ENCODE measurements around the gene C1orf226. TPM values are rescaled to one million over a fixed set of nuclear protein-coding genes. Genes with fewer than 3 reads are reported as not detected.
"Not testable (repeated sequence)": the region's sequence is repeated elsewhere in the genome, so short reads cannot be mapped to it uniquely, and the experiment has no call there.

Gene C1orf226
- total RNA-seq, 1 donor from 2014 or later = 2.7 TPM

DNA sequence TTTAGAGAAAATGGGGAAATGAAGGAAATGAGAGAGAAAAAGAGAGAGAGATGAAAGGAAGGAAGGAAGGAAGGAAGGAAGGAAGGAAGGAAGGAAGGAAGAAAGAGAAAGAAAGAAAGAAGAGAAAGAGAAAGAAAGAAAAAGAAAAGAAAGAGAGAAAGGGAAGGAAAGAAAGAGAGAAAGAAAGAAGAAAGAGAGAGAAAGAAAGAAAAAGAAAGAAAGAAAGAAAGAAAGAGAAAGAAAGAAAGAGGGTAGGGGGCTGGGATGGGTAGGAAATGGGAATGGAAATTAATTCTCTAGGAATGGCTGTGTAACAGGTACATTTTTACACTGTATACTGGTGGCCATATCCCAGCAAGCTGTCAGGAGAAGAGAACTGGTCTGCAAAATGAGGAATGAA, 34.7 kb downstream of the C1orf226 start:
- Histone ChIP-seq H3K4me1 (no peaks in the 10 kb centered on the region), H3K9me3 (no peaks in the 10 kb centered on the region), H3K27me3 (no peaks in the 10 kb centered on the region), H3K27ac (no peak overlapping the region), H3K36me3 (no peaks in the 10 kb centered on the region), H3K4me3 (no peak overlapping the region)
- TF ChIP-seq, protein P1, sequence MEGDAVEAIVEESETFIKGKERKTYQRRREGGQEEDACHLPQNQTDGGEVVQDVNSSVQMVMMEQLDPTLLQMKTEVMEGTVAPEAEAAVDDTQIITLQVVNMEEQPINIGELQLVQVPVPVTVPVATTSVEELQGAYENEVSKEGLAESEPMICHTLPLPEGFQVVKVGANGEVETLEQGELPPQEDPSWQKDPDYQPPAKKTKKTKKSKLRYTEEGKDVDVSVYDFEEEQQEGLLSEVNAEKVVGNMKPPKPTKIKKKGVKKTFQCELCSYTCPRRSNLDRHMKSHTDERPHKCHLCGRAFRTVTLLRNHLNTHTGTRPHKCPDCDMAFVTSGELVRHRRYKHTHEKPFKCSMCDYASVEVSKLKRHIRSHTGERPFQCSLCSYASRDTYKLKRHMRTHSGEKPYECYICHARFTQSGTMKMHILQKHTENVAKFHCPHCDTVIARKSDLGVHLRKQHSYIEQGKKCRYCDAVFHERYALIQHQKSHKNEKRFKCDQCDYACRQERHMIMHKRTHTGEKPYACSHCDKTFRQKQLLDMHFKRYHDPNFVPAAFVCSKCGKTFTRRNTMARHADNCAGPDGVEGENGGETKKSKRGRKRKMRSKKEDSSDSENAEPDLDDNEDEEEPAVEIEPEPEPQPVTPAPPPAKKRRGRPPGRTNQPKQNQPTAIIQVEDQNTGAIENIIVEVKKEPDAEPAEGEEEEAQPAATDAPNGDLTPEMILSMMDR (IDR thresholded peaks at IDR 0.05) = no peak
- TF ChIP-seq POLR2A (IDR thresholded peaks at IDR 0.05) (no peak), POLR2AphosphoS5 (IDR thresholded peaks at IDR 0.05; ENCODE audit: insufficient read depth in 1 of 2, low read depth in 1 of 2) (no peak)
- intact Hi-C loops (cut with DNase I) = no loop called here
- DNase-seq (ENCODE audit: extremely low spot score in 2 of 2) = no peak

DNA sequence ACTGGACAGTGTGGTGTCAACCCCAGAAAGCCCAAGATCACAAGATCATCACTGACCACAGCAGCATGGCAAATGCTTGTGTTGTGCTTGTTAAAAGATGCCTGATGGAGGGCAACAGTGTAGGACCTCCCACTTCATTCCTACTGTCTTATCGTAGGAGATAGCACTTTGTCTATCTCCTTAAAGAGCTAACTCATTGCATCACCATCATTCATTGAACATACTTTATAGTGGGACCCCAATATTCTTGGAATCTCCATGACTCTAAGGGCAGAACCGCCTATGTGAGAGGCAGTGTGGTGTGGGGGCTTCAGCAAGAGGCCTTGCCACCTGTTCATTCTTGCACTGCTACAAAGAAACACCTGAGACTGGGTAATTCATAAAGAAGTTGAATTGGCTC, 35.4 kb downstream of the C1orf226 start:
- H3K9me3 ChIP-seq = no peaks in the 10 kb centered on the region
- no peaks in the 10 kb centered on the region for H3K4me1 ChIP-seq
- no peak for DNase-seq (ENCODE audit: extremely low spot score in 2 of 2)
- no peak overlapping the region for H3K27ac ChIP-seq
- intact Hi-C loops (cut with DNase I) = no loop called here
- no peak overlapping the region for H3K4me3 ChIP-seq
- H3K36me3 ChIP-seq = no peaks in the 10 kb centered on the region
- TF ChIP-seq POLR2AphosphoS5 (IDR thresholded peaks at IDR 0.05; ENCODE audit: insufficient read depth in 1 of 2, low read depth in 1 of 2) (no peak), POLR2A (IDR thresholded peaks at IDR 0.05) (no peak)
- TF ChIP-seq, protein P1 (IDR thresholded peaks at IDR 0.05) = no peak
- H3K27me3 ChIP-seq = no peaks in the 10 kb centered on the region

DNA sequence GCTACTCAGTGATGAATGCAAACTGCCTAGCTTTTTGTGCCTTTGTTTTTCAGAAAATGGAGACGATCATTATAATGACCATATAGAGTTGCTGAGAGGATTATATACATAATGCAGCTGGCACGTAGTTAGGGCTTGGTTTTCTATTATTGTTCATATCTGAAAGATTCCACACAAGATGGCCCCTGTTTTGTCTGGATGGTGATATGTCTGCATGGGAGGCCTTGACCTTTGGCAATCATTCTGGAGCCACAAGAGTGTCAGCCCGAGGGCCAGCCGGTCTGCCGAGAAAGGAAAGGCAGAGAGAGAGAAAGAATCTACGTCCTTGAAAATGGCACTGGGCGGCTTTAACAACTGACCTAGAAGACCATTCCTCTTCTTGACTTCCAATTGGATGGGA, 36.1 kb downstream of the C1orf226 start:
- Histone ChIP-seq H3K4me3 (no peak overlapping the region), H3K27ac (no peak overlapping the region), H3K4me1 (no peaks in the 10 kb centered on the region), H3K36me3 (no peaks in the 10 kb centered on the region), H3K27me3 (no peaks in the 10 kb centered on the region), H3K9me3 (no peaks in the 10 kb centered on the region)
- intact Hi-C loops (cut with DNase I) = no loop called here
- TF ChIP-seq POLR2A (IDR thresholded peaks at IDR 0.05) (no peak), POLR2AphosphoS5 (IDR thresholded peaks at IDR 0.05; ENCODE audit: insufficient read depth in 1 of 2, low read depth in 1 of 2) (no peak)
- TF ChIP-seq, protein P1 (IDR thresholded peaks at IDR 0.05) = no peak
- DNase-seq (ENCODE audit: extremely low spot score in 2 of 2) = no peak

DNA sequence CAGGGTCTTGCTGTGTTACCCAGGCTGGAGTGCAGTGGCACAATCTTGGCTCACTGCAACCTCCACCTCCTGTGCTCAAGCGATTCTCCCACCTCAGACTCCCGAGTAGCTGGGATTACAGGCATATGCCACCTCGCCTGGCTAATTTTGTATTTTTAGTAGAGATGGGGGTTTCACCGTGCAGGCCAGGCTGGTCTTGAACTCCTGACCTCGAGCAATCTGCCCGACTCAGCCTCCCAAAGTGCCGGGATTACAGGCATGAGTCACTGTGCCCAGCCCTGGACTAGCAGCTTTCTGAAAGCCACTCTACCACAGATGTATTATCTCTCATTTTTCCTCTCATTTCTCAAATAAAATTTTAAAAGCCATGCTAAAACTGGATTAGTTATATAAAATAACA, 37.1 kb downstream of the C1orf226 start:
- DNase-seq (ENCODE audit: extremely low spot score in 2 of 2); intact Hi-C loops (cut with DNase I); H3K27ac ChIP-seq: not testable (repeated sequence)

DNA sequence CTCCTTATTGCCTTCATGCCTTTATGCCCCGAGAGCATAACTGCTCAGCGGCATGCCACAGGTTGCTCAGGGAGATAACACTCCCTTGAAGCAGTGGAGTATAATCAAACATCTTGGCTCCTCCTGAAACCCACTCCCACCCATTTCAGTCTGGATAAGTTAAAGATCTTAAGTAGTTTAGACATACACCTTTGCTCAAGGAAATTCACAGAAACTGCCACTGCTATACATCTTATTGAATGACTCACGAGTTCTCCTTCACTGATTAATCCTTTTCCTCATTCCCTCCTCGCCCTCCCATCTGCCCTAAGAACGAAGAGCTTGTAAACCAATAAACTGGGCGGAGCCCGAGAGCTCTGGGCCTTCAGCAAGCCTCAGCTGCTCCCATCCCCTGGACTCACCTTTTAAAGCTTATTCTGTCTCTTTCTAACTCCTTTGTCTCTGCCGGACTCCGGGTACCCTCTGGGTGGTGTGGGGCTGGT, 38.0 kb downstream of the C1orf226 start:
- DNase-seq (ENCODE audit: extremely low spot score in 2 of 2); H3K4me1 ChIP-seq; H3K36me3 ChIP-seq; H3K27ac ChIP-seq; intact Hi-C loops (cut with DNase I); H3K4me3 ChIP-seq; H3K27me3 ChIP-seq; H3K9me3 ChIP-seq: not testable (repeated sequence)
- TF ChIP-seq POLR2AphosphoS5 (IDR thresholded peaks at IDR 0.05; ENCODE audit: insufficient read depth in 1 of 2, low read depth in 1 of 2) = peak in 1 of 2 donors; percentile 12

More for the DNA sequence above, 37.1 kb downstream of the C1orf226 start:
- not testable (repeated sequence) for H3K36me3 ChIP-seq, H3K27me3 ChIP-seq, H3K4me1 ChIP-seq, H3K4me3 ChIP-seq, H3K9me3 ChIP-seq

DNA sequence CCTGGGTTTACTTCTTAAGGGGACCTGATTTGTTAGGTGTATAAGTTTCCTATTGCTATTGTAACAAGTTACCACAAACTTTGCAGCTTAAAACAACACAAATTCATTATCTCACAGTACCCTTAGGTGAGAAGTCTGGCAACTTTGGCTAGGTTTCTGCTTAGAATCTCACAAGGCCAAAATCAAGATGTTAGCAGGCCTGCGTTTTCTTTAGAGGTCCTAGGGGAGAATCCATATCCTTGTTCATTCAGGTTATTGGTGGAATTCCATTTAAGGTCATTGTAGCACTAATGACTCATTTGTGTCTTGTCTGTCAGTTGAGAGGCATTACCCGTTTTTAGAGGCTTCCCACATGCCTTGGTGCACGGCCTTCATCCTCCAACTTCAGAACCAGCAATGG, 38.6 kb downstream of the C1orf226 start:
- intact Hi-C loops (cut with DNase I) = no loop called here
- TF ChIP-seq POLR2AphosphoS5 (IDR thresholded peaks at IDR 0.05; ENCODE audit: insufficient read depth in 1 of 2, low read depth in 1 of 2) (no peak), POLR2A (IDR thresholded peaks at IDR 0.05) (no peak)
- TF ChIP-seq, protein P1 (IDR thresholded peaks at IDR 0.05) = no peak
- H3K4me1 ChIP-seq = no peaks in the 10 kb centered on the region
- H3K4me3 ChIP-seq = no peak overlapping the region
- H3K9me3 ChIP-seq = no peaks in the 10 kb centered on the region
- H3K36me3 ChIP-seq = no peaks in the 10 kb centered on the region
- H3K27me3 ChIP-seq = no peaks in the 10 kb centered on the region
- no peak overlapping the region for H3K27ac ChIP-seq
- DNase-seq (ENCODE audit: extremely low spot score in 2 of 2) = no peak

All from vagina (tissue), 2 donors.